PFSK-1 (cell line): ENCODE data around the gene SSR4. TPM values are rescaled to one million over a fixed set of nuclear protein-coding genes. Genes with fewer than 3 reads are reported as not detected.
A peak's percentile ranks its signal among the peaks of the same experiment; 100 is the strongest.

Source experiments
- FOXP2 ChIP-seq: optimal IDR thresholded peaks from 2 replicates; pipeline ENCODE3; 2011; ENCODE audit warnings: borderline replicate concordance, control low read depth, inconsistent platforms; ENCODE audit not compliant: insufficient read depth; ENCODE audit errors: extremely low read length, extremely low read depth
- POLR2AphosphoS5 ChIP-seq: IDR thresholded peaks from 2 replicates; pipeline ENCODE4 v1.6.1; 2012; ENCODE audit warnings: low read depth, mild to moderate bottlenecking, control low read depth, low read length, moderate library complexity
- SIN3A ChIP-seq: IDR thresholded peaks from 2 replicates; pipeline ENCODE4 v1.6.1; 2012; ENCODE audit warnings: mild to moderate bottlenecking, low read length, moderate library complexity, borderline replicate concordance; ENCODE audit not compliant: insufficient read depth
- TAF1 ChIP-seq: IDR thresholded peaks from 2 replicates; pipeline ENCODE4 v1.6.1; 2012; ENCODE audit warnings: low read length, control low read depth, borderline replicate concordance; ENCODE audit not compliant: insufficient read depth
- polyA plus RNA-seq: library from polyadenylated mRNA; unstranded; fragments of >200 nt; gene quantifications from one replicate; pipeline ENCODE4 v1.2.1, GENCODE V29; 2012; ENCODE audit warnings: low read depth, missing spikeins; ENCODE audit not compliant: insufficient read length
- TF ChIP-seq, protein P1 (sequence below), 2 experiments: IDR thresholded peaks; 2 replicates each; pipeline versions ENCODE4 v1.6.1 to v1.8.0; 2011 to 2012; ENCODE audit warnings: low read depth in 2 of 2, low read length in 2 of 2, control low read depth in 1 of 2, inconsistent platforms in 1 of 2, mild to moderate bottlenecking in 1 of 2, moderate library complexity in 1 of 2; ENCODE audit not compliant: insufficient read depth in 1 of 2

SSR4 gene
- 729 TPM for polyA plus RNA-seq

DNA sequence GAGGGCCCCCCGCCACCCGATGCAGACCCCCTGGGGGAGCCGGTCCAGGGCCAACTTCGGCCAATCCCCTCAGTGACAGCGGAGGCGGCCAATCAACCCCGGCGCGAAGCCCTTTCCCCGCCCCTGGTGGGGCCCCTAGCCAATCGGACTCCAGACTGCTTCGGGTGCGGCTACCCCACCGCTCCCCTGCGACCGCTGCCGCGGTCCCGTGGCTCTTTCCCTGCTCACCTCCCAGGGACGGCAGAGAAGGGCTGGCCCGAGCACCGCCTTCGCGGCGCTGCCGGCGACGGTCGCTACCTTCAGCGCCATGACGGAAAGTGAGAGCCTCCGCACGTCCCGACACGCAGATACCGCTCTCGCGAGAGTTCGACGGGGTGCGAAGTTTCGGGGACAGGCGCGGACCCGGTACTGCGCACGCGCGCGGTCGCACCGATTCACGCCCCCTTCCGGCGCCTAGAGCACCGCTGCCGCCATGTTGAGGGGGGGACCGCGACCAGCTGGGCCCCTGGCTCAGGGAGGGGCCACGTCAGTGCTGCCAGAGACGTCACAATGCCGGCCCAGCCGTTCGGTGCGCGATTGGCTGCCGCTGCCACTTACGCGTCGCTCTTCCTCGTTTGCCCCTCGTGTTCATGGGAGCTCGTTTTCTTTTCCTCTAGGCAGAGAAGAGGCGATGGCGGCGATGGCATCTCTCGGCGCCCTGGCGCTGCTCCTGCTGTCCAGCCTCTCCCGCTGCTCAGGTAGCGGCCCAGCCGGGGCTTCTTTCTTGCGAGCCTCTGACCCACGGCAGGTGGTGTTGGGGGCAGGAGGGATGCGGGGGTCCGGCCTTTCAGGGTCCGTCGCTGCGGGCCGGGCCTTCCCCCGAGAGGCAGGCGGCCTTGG lies at the start of gene SSR4, which contains the start of gene IDH3G:
Gene SSR4, plus strand, starts transcription at position 651 of the 879 bp plus-strand sequence. Its CDS starts 20 bp downstream, at position 671.
Gene IDH3G, minus strand, starts transcription at position 358 of the 879 bp plus-strand sequence. Its CDS starts 49 bp downstream, at position 309.
- TF ChIP-seq, protein P1, sequence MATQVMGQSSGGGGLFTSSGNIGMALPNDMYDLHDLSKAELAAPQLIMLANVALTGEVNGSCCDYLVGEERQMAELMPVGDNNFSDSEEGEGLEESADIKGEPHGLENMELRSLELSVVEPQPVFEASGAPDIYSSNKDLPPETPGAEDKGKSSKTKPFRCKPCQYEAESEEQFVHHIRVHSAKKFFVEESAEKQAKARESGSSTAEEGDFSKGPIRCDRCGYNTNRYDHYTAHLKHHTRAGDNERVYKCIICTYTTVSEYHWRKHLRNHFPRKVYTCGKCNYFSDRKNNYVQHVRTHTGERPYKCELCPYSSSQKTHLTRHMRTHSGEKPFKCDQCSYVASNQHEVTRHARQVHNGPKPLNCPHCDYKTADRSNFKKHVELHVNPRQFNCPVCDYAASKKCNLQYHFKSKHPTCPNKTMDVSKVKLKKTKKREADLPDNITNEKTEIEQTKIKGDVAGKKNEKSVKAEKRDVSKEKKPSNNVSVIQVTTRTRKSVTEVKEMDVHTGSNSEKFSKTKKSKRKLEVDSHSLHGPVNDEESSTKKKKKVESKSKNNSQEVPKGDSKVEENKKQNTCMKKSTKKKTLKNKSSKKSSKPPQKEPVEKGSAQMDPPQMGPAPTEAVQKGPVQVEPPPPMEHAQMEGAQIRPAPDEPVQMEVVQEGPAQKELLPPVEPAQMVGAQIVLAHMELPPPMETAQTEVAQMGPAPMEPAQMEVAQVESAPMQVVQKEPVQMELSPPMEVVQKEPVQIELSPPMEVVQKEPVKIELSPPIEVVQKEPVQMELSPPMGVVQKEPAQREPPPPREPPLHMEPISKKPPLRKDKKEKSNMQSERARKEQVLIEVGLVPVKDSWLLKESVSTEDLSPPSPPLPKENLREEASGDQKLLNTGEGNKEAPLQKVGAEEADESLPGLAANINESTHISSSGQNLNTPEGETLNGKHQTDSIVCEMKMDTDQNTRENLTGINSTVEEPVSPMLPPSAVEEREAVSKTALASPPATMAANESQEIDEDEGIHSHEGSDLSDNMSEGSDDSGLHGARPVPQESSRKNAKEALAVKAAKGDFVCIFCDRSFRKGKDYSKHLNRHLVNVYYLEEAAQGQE (IDR thresholded peaks at IDR 0.05; ENCODE audit: insufficient read depth in 1 of 2, low read depth in 2 of 2, low read length in 2 of 2), result no peak
- TF ChIP-seq TAF1 (0 out of 2 replicates have a peak, but pooled peaks have one; percentile 13), FOXP2 (no peak), SIN3A (no peak), POLR2AphosphoS5 (peak; percentile 77)

DNA sequence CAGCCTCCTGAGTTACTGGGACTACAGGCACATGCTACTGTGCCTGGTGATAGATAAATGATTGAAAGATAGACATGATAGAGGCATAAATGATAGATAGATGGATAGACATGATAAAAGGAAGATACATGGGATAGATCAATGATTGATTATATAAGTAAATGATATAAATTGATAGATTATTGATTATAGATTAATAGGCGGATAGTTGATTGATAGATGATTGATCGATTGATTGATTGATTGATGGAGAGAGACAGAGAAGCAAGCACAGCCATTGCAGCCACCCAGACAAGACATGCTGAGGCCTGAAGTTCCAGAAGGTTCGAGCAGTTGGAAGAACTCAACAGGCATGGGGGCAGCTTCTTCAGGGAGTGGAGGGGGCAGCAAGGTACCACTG lies 48.1 kb upstream of the SSR4 start:
- TF ChIP-seq, protein P1 (IDR thresholded peaks at IDR 0.05; ENCODE audit: insufficient read depth in 1 of 2, low read depth in 2 of 2, low read length in 2 of 2), result no peak
- TF ChIP-seq POLR2AphosphoS5, result no peak
- no peak for TF ChIP-seq FOXP2

DNA sequence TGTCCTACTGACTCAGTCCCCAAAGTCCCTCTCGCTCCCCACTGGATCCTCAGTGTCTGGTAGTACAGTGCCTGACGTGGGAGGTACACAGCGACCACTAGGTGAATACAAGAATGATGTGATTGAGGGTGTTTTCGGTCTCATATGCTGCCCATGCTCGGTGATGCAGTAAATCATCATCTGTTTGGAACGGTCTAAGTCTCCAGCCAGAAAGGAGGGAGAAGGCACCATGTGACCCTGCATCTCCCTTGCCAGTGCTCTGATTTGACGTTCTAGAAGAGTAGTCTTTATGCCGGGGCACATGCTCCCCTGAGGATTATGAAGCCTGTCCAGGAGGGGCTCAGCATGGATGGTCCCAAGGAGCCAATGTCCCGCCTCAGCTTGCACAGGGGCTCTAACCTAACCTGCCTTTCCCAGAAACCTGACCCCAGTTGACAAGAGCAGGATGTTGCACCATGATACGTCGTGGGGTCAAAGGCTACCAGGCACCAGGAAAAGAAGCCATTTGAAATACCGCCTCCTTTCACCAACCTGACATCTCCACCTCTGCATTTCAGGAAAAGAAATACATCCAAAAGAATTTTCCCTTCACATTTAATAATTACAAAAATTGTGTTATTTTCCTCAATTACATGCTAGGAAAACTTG lies 44.2 kb upstream of the SSR4 start:
- TF ChIP-seq FOXP2 (no peak), TAF1 (no peak), SIN3A (no peak), POLR2AphosphoS5 (no peak)
- TF ChIP-seq, protein P1 (IDR thresholded peaks at IDR 0.05; ENCODE audit: insufficient read depth in 1 of 2, low read depth in 2 of 2, low read length in 2 of 2), result no peak

DNA sequence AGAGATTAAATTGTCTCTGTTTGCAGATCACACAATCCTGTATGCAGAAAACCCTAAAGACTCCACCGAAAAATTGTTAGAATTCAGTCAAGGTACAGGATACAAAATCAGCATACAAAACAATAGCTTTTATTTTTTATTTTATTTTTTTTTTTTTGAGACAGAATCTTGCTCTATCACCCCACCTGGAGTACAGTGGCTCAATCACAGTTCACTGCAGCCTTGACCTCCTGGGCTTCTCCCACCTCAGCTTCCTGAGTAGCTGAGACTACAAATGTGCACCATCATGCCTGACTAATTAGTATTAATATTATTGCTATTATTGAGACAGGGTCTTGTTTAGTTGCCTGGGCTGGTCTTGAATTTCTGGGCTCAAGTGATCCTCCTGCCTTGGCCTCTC lies 39.3 kb upstream of the SSR4 start:
- TF ChIP-seq, protein P1 (IDR thresholded peaks at IDR 0.05; ENCODE audit: insufficient read depth in 1 of 2, low read depth in 2 of 2, low read length in 2 of 2), result no peak
